GM12878 (cell line): ENCODE results near the gene STAT5A. TPM values are rescaled to one million over a fixed set of nuclear protein-coding genes. Genes with fewer than 3 reads are reported as not detected.

ENCODE experiments used
- ATAC-seq: fragments of 200-7000 bp; cut with Tn5 transposase; 3 replicates; pipeline ENCODE4 v1.9.1; 2020; ENCODE audit warnings: mild to moderate bottlenecking, moderate library complexity
- BruUV-seq: library from RNA; stranded (reverse); fragments of 400-500 nt; replicated peaks from 2 replicates; lab custom pipeline; 2021; lab: Mats Ljungman, UMichigan
- CTCF ChIA-PET: fragments of 300-600 bp; sonication (Branson Sonifier 250); formaldehyde crosslinking; extraction: SDS; loops from one replicate; lab custom pipeline; 2021; ENCODE audit warnings: inconsistent platforms; lab: Yijun Ruan, JAX
- POLR2A ChIA-PET: fragments of 350-600 bp; formaldehyde crosslinking; extraction: SDS; loops from one replicate; lab custom pipeline; 2021; ENCODE audit warnings: inconsistent platforms; lab: Charles Lee
- RAD21 ChIA-PET: fragments of 300-600 bp; sonication (Branson Sonifier 250); formaldehyde crosslinking; loops from one replicate; lab custom pipeline; 2023; ENCODE audit warnings: antibody characterized with exemption; ENCODE audit not compliant: unreplicated experiment; lab: Charles Lee
- SMC1A ChIA-PET: fragments of 300-600 bp; sonication (Branson Sonifier 250); formaldehyde crosslinking; loops from one replicate; lab custom pipeline; 2023; ENCODE audit not compliant: unreplicated experiment, uncharacterized antibody; lab: Charles Lee
- DNase-seq: peaks from one replicate; pipeline ENCODE4 v3.0.0-alpha.2; 2011; ENCODE audit warnings: low read depth, low spot score
- FAIRE-seq: peaks from 3 replicates; lab custom pipeline; 2011; peaks lifted over from hg19 to GRCh38; lab: Jason Lieb, UNC
- H2AFZ ChIP-seq: 2 replicates; pipeline ENCODE4 v1.6.0; 2011; ENCODE audit warnings: low read depth, low read length, control low read depth; ENCODE audit not compliant: control insufficient read depth
- H3K27ac ChIP-seq: 2 replicates; pipeline ENCODE4 v1.5.1; 2011; ENCODE audit warnings: control low read depth; ENCODE audit not compliant: control insufficient read depth, insufficient read depth
- H3K27me3 ChIP-seq, 2 experiments: replicated peaks in 1 of 2; 2 replicates each; pipeline versions ENCODE4 v1.6.0 to v1.6.1; 2011; ENCODE audit warnings: low read length in 1 of 2; ENCODE audit not compliant: control insufficient read depth in 2 of 2, insufficient read depth in 2 of 2
- H3K36me3 ChIP-seq, 2 experiments: 2 replicates each; pipeline ENCODE4 v1.5.1; 2011; ENCODE audit warnings: low read length in 1 of 2; ENCODE audit not compliant: control insufficient read depth in 2 of 2, insufficient read depth in 2 of 2
- H3K4me1 ChIP-seq: 2 replicates; pipeline ENCODE4 v1.6.1; 2011; ENCODE audit warnings: mild to moderate bottlenecking, low read length, moderate library complexity, mixed read lengths; ENCODE audit not compliant: control insufficient read depth, insufficient read depth
- H3K4me2 ChIP-seq: 2 replicates; pipeline ENCODE4 v1.6.0; 2011; ENCODE audit warnings: control low read depth; ENCODE audit not compliant: control insufficient read depth, insufficient read depth
- H3K4me3 ChIP-seq: fragments of 200-600 bp; sonication (generic); 2 replicates; pipeline ENCODE4 v1.5.1; 2016
- H3K79me2 ChIP-seq: 2 replicates; pipeline ENCODE4 v1.6.0; 2011; ENCODE audit warnings: low read length; ENCODE audit not compliant: control insufficient read depth, insufficient read depth
- H3K9ac ChIP-seq: 2 replicates; pipeline ENCODE4 v1.8.0; 2011; ENCODE audit warnings: low read length, control low read depth, mixed read lengths; ENCODE audit not compliant: control insufficient read depth, insufficient read depth
- H3K9me3 ChIP-seq: replicated peaks from 3 replicates; pipeline ENCODE4 v1.5.1; 2011; ENCODE audit warnings: mild to moderate bottlenecking, low read length; ENCODE audit not compliant: control insufficient read depth, insufficient read depth
- H4K20me1 ChIP-seq: 2 replicates; pipeline ENCODE4 v1.6.0; 2011; ENCODE audit not compliant: control insufficient read depth, insufficient read depth
- BMI1 ChIP-seq: fragments of 450-650 bp; IDR thresholded peaks from 2 replicates; pipeline ENCODE4 v1.6.1; 2016; ENCODE audit warnings: mild to moderate bottlenecking, moderate library complexity, borderline replicate concordance
- CHD4 ChIP-seq: fragments of 200-600 bp; sonication (generic); IDR thresholded peaks from 2 replicates; pipeline ENCODE4 v1.6.1; 2016; ENCODE audit warnings: mild to moderate bottlenecking
- DPF2 ChIP-seq: fragments of 450-650 bp; IDR thresholded peaks from 2 replicates; pipeline ENCODE4 v1.6.1; 2017; ENCODE audit warnings: mild to moderate bottlenecking
- E2F8 ChIP-seq: fragments of 450-650 bp; IDR thresholded peaks from 2 replicates; pipeline ENCODE4 v1.6.1; 2018; ENCODE audit warnings: mild to moderate bottlenecking, low read depth, moderate library complexity; ENCODE audit not compliant: partially characterized antibody
- GATAD2B ChIP-seq: fragments of 450-650 bp; conservative IDR thresholded peaks from 2 replicates; pipeline ENCODE4 v1.6.1; 2017; ENCODE audit warnings: low read depth, mild to moderate bottlenecking, moderate library complexity
- HDAC6 ChIP-seq: fragments of 200-600 bp; sonication (generic); IDR thresholded peaks from one replicate; pipeline ENCODE4 v1.8.0; 2017; ENCODE audit warnings: antibody characterized with exemption; ENCODE audit not compliant: unreplicated experiment
- MTA2 ChIP-seq: fragments of 450-650 bp; IDR thresholded peaks from 2 replicates; pipeline ENCODE4 v1.6.1; 2016; ENCODE audit warnings: low read depth, mild to moderate bottlenecking, moderate library complexity
- MTA3 ChIP-seq: IDR thresholded peaks from 2 replicates; pipeline ENCODE4 v1.6.1; 2012; ENCODE audit warnings: low read length, inconsistent platforms, borderline replicate concordance
- NR2C1 ChIP-seq: fragments of 450-650 bp; IDR thresholded peaks from 2 replicates; pipeline ENCODE4 v1.6.1; 2017; ENCODE audit warnings: antibody characterized with exemption, mild to moderate bottlenecking, moderate library complexity
- RELA ChIP-seq: fragments of 450-650 bp; IDR thresholded peaks from 2 replicates; pipeline ENCODE4 v1.8.0; 2014; ENCODE audit warnings: borderline replicate concordance; ENCODE audit not compliant: partially characterized antibody
- SIX5 ChIP-seq: IDR thresholded peaks from 2 replicates; pipeline ENCODE4 v1.6.1; 2011; ENCODE audit warnings: mild to moderate bottlenecking, low read depth, low read length, moderate library complexity; ENCODE audit not compliant: severe bottlenecking
- SKIL ChIP-seq: fragments of 450-650 bp; IDR thresholded peaks from 2 replicates; pipeline ENCODE4 v1.6.1; 2017; ENCODE audit warnings: mild to moderate bottlenecking, low read depth, inconsistent platforms; ENCODE audit not compliant: poor library complexity, severe bottlenecking
- SP1 ChIP-seq: IDR thresholded peaks from one replicate; pipeline ENCODE4 v1.6.1; 2011; ENCODE audit warnings: low read depth, low read length
- ZBTB33 ChIP-seq: fragments of 450-650 bp; IDR thresholded peaks from 2 replicates; pipeline ENCODE4 v1.6.1; 2017; ENCODE audit warnings: mild to moderate bottlenecking
- ZNF24 ChIP-seq: fragments of 450-650 bp; IDR thresholded peaks from 2 replicates; pipeline ENCODE4 v1.6.1; 2017; ENCODE audit warnings: antibody characterized with exemption, mild to moderate bottlenecking
- WGBS: methylation state at CpG from one replicate; pipeline ENCODE4 v1.1.6; 2016; ENCODE audit warnings: low lambda C conversion rate; ENCODE audit not compliant: insufficient replicate concordance, insufficient coverage; ENCODE audit errors: missing lambda C conversion rate; 5-methylcytosine and 5-hydroxymethylcytosine counted together
- in situ Hi-C: fragments of 300-500 bp; cut with MboI; formaldehyde crosslinking; loops from 9 replicates; pipeline ENCODE4 v1.14.3; 2018; ENCODE audit warnings: mixed read lengths
- intact Hi-C: fragments of 100-400 bp; cut with micrococcal nuclease; formaldehyde crosslinking; loops from one replicate; pipeline ENCODE4 v1.14.2; 2022; ENCODE audit not compliant: unreplicated experiment
- polyA plus RNA-seq, 11 experiments: library from polyadenylated mRNA; depleted of rRNA in 4 of 11; unstranded in 6 of 11; stranded (reverse) in 5 of 11; fragments of >200 nt; fragmentation: Nextera tagmentation in 4 of 11; fragmentation: Illumina TruSeq in 1 of 11; extraction: Ambion mirVana in 4 of 11; extraction: Trizol in 1 of 11; gene quantifications; 1 replicate in 1 of 11; 2 replicates in 10 of 11; pipeline versions ENCODE4 v1.2.1 to v1.2.3, GENCODE V29; 2011 to 2016; ENCODE audit warnings: inconsistent platforms in 2 of 11, missing spikeins in 2 of 11, low read depth in 1 of 11
- total RNA-seq, 4 experiments: library from RNA; depleted of rRNA in 3 of 4; stranded (reverse); fragments of >200 nt in 3 of 4; fragmentation: Illumina TruSeq in 1 of 4; extraction: Trizol in 1 of 4; gene quantifications; 2 replicates each; pipeline versions ENCODE4 v1.2.1 to v1.2.3, GENCODE V29; 2013 to 2021

Gene STAT5A
- total and polyA plus RNA-seq, 10 of the 15 experiments (the other 5 are each of a cell fraction or from before 2014, with no cell fraction given), result 14.8 to 86.4 (median 41.5) TPM

- TF ChIP-seq GATAD2B, result peak; percentile 13; the same call in 1 of the 2 replicates
- no peak for TF ChIP-seq SIX5
- TF ChIP-seq DPF2, result peak; percentile 42; the same call in 1 of the 2 replicates
Observed at GRCh38 chr17:42276609-42277341, 11.5 kb upstream of the STAT5A start (continued).

- Histone ChIP-seq H2AFZ (peak overlapping the region; percentile 88; the same call in 1 of the 2 replicates), H3K79me2 (peaks cover 33% of the 10 kb centered on the region), H3K4me3 (no peak overlapping the region), H4K20me1 (no peaks in the 10 kb centered on the region), H3K27ac (no peak overlapping the region), H3K4me1 (peaks cover 17% of the 10 kb centered on the region), H3K9me3 (no peaks in the 10 kb centered on the region), H3K27me3 (no peaks in the 10 kb centered on the region), H3K36me3 (no peaks in the 10 kb centered on the region), H3K4me2 (peak overlapping the region; percentile 98; the same call in 1 of the 2 replicates), H3K9ac (no peak overlapping the region)
- no TSS peak for BruUV-seq
- peak; percentile 11; the same call in 2 of the 3 replicates for ATAC-seq
- ChIA-PET RAD21 (interaction anchor here (0.9 to 1.1 kb wide), 3 partner anchors 12 to 123 kb away, joined by 3 to 4 read pairs (median 3); no protein-coding TSS in a partner anchor), CTCF (interaction anchor here (0.7 to 2.0 kb wide), 4 partner anchors 8 to 90 kb away, joined by 3 to 14 read pairs (median 3); no protein-coding TSS in a partner anchor), POLR2A (interaction anchor here (0.7 to 2.2 kb wide), 4 partner anchors 8 to 1560 kb away, joined by 3 to 9 read pairs (median 3); partner anchors contain the start of gene STAT5A), SMC1A (interaction anchor here (0.9 to 1.3 kb wide), 4 partner anchors 10 to 126 kb away, joined by 3 to 6 read pairs (median 4); no protein-coding TSS in a partner anchor)
- intact Hi-C loops, result no loop called here
- FAIRE-seq, result no peak
- DNase-seq, result no peak
- in situ Hi-C loops, result no loop called here
- WGBS, result 83% methylated on average over 6 of the region's 6 CpGs
- TF ChIP-seq ZBTB33 (no peak), MTA3 (no peak), NR2C1 (no peak), RELA (no peak), E2F8 (no peak), SKIL (no peak), HDAC6 (no peak), MTA2 (no peak), CHD4 (no peak), ZNF24 (no peak), SP1 (no peak), BMI1 (no peak)
Observed at GRCh38 chr17:42277342-42277712, 11.0 kb upstream of the STAT5A start.
